ENCODE results near the gene SHFL. TPM values are rescaled to one million over a fixed set of nuclear protein-coding genes. Genes with fewer than 3 reads are reported as not detected.

The SHFL gene
- total RNA-seq, 1 experiment from 2014 or later = 17.4 TPM

GRCh38 chr19:10141479-10141878, 55.4 kb downstream of the SHFL start:
- Histone ChIP-seq H3K27ac (ENCODE audit: low read length) (no peak overlapping the region), H3K27me3 (ENCODE audit: control insufficient read depth, insufficient read depth, low read length) (no peaks in the 10 kb centered on the region), H3K4me3 (ENCODE audit: low read depth in 2 of 2, low read length in 2 of 2) (no peak overlapping the region), H3K9me3 (ENCODE audit: control insufficient read depth, insufficient read depth, low read depth, low read length) (no peaks in the 10 kb centered on the region), H3K36me3 (ENCODE audit: control insufficient read depth, insufficient read depth, low read length) (peaks cover 7% of the 10 kb centered on the region), H3K4me1 (ENCODE audit: control insufficient read depth, insufficient read depth, low read length) (no peaks in the 10 kb centered on the region)
- TF ChIP-seq POLR2AphosphoS5 (IDR thresholded peaks at IDR 0.05; ENCODE audit: low read depth, low read length) (no peak), SIN3A (IDR thresholded peaks at IDR 0.05; ENCODE audit: borderline replicate concordance, insufficient read depth, low read depth, low read length) (no peak), TCF7L2 (IDR thresholded peaks at IDR 0.05; ENCODE audit: low read depth, low read length) (no peak), REST (IDR thresholded peaks at IDR 0.05; ENCODE audit: insufficient read depth in 1 of 2, low read depth in 2 of 2, low read length in 1 of 2) (no peak)
- TF ChIP-seq, protein P1, sequence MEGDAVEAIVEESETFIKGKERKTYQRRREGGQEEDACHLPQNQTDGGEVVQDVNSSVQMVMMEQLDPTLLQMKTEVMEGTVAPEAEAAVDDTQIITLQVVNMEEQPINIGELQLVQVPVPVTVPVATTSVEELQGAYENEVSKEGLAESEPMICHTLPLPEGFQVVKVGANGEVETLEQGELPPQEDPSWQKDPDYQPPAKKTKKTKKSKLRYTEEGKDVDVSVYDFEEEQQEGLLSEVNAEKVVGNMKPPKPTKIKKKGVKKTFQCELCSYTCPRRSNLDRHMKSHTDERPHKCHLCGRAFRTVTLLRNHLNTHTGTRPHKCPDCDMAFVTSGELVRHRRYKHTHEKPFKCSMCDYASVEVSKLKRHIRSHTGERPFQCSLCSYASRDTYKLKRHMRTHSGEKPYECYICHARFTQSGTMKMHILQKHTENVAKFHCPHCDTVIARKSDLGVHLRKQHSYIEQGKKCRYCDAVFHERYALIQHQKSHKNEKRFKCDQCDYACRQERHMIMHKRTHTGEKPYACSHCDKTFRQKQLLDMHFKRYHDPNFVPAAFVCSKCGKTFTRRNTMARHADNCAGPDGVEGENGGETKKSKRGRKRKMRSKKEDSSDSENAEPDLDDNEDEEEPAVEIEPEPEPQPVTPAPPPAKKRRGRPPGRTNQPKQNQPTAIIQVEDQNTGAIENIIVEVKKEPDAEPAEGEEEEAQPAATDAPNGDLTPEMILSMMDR (IDR thresholded peaks at IDR 0.05) = no peak
- intact Hi-C loops (cut with micrococcal nuclease; ENCODE audit: unreplicated experiment) = no loop called here
- DNase-seq (ENCODE audit: low read depth, low spot score) (no peak), ATAC-seq (no peak)
- POLR2A ChIA-PET = no interaction called here
- BruUV-seq (replicated peaks) = no TSS peak
- CTCF ChIA-PET = no interaction called here
- in situ Hi-C loops (cut with HindIII; ENCODE audit: low pct_unique_long_range_greater_than_20kb, low sequenced_read_pairs) = no loop called here

- CTCF ChIA-PET = no interaction called here
- H3K36me3 ChIP-seq (ENCODE audit: control insufficient read depth, insufficient read depth, low read length) = peaks cover 7% of the 10 kb centered on the region
- H3K4me3 ChIP-seq (ENCODE audit: low read depth in 2 of 2, low read length in 2 of 2) = no peak overlapping the region
- no peaks in the 10 kb centered on the region for H3K9me3 ChIP-seq (ENCODE audit: control insufficient read depth, insufficient read depth, low read depth, low read length)
- H3K27ac ChIP-seq (ENCODE audit: low read length) = no peak overlapping the region
- intact Hi-C loops (cut with micrococcal nuclease; ENCODE audit: unreplicated experiment) (no loop called here), in situ Hi-C loops (cut with HindIII; ENCODE audit: low pct_unique_long_range_greater_than_20kb, low sequenced_read_pairs) (no loop called here)
- BruUV-seq (replicated peaks) = no TSS peak
- ATAC-seq = no peak
- TF ChIP-seq, protein P1 (IDR thresholded peaks at IDR 0.05) = no peak
- no peak for TF ChIP-seq SIN3A (IDR thresholded peaks at IDR 0.05; ENCODE audit: borderline replicate concordance, insufficient read depth, low read depth, low read length)
- no peak for TF ChIP-seq TCF7L2 (IDR thresholded peaks at IDR 0.05; ENCODE audit: low read depth, low read length)
- TF ChIP-seq POLR2AphosphoS5 (IDR thresholded peaks at IDR 0.05; ENCODE audit: low read depth, low read length) = no peak
- TF ChIP-seq REST (IDR thresholded peaks at IDR 0.05; ENCODE audit: insufficient read depth in 1 of 2, low read depth in 2 of 2, low read length in 1 of 2) = no peak
- no peaks in the 10 kb centered on the region for H3K4me1 ChIP-seq (ENCODE audit: control insufficient read depth, insufficient read depth, low read length)
- H3K27me3 ChIP-seq (ENCODE audit: control insufficient read depth, insufficient read depth, low read length) = no peaks in the 10 kb centered on the region
- DNase-seq (ENCODE audit: low read depth, low spot score) = no peak
- POLR2A ChIA-PET = no interaction called here
Measured at GRCh38 chr19:10141973-10142372, 55.9 kb downstream of the SHFL start.

Small RNA genes within 50 kb of the gene (microRNA-seq; reads per million reads assigned to microRNA genes)
- not detected for gene MIR5589 (ENCODE audit: unreplicated experiment)

Other genes starting within 250 kb of the SHFL start
- gene OLFM2, start 149.8 kb upstream of the SHFL start, total RNA-seq (2021; ENCODE audit: unreplicated experiment) = 9.7 TPM
- 0.18 TPM for gene COL5A3, start 75.8 kb upstream of the SHFL start, total RNA-seq (2021; ENCODE audit: unreplicated experiment)
- not detected for gene RDH8, start 72.8 kb upstream of the SHFL start, total RNA-seq (2021; ENCODE audit: unreplicated experiment)
- 0.74 TPM for gene ANGPTL6, start 16.4 kb downstream of the SHFL start, total RNA-seq (2021; ENCODE audit: unreplicated experiment)
- gene PPAN, start 20.0 kb downstream of the SHFL start, total RNA-seq (2021; ENCODE audit: unreplicated experiment) = 63.3 TPM
- gene P2RY11, start 25.4 kb downstream of the SHFL start, total RNA-seq (2021; ENCODE audit: unreplicated experiment) = 12.5 TPM
- 233 TPM for gene EIF3G, start 33.6 kb downstream of the SHFL start, total RNA-seq (2021; ENCODE audit: unreplicated experiment)
- 168 TPM for gene DNMT1, start 108.6 kb downstream of the SHFL start, total RNA-seq (2021; ENCODE audit: unreplicated experiment)
- 2.9 TPM for gene S1PR2, start 145.0 kb downstream of the SHFL start, total RNA-seq (2021; ENCODE audit: unreplicated experiment)
- gene MRPL4, start 165.9 kb downstream of the SHFL start, total RNA-seq (2021; ENCODE audit: unreplicated experiment) = 62.8 TPM
- gene ICAM1, start 184.8 kb downstream of the SHFL start, total RNA-seq (2021; ENCODE audit: unreplicated experiment) = 136 TPM
- gene ICAM4, start 200.6 kb downstream of the SHFL start, total RNA-seq (2021; ENCODE audit: unreplicated experiment) = 2.8 TPM
- 19.5 TPM for gene ICAM5, start 203.6 kb downstream of the SHFL start, total RNA-seq (2021; ENCODE audit: unreplicated experiment)
- 1.3 TPM for gene ZGLP1, start 223.5 kb downstream of the SHFL start, total RNA-seq (2021; ENCODE audit: unreplicated experiment)
- 25.5 TPM for gene FDX2, start 229.7 kb downstream of the SHFL start, total RNA-seq (2021; ENCODE audit: unreplicated experiment)
- gene RAVER1, start 247.2 kb downstream of the SHFL start, total RNA-seq (2021; ENCODE audit: unreplicated experiment) = 55.6 TPM